GM13977 (cell line): ENCODE results near the gene CAPZA1.

Source experiments
- DNase-seq: peaks from one replicate; pipeline ENCODE4 v3.0.0; 2012; ENCODE audit warnings: low spot score
- CTCF ChIP-seq: IDR thresholded peaks from 2 replicates; pipeline ENCODE4 v1.5.1; 2012; ENCODE audit warnings: mild to moderate bottlenecking, control low read depth; ENCODE audit not compliant: insufficient read depth; ENCODE audit errors: extremely low read depth, missing control alignments
- in situ Hi-C: fragments of 300-500 bp; cut with MboI; formaldehyde crosslinking; loops from one replicate; pipeline ENCODE4 v1.12.0; 2022; ENCODE audit warnings: low sequenced_read_pairs, low pct_unique_long_range_greater_than_20kb, mixed read lengths, inconsistent platforms; ENCODE audit not compliant: unreplicated experiment

The CAPZA1 gene

GRCh38 chr1:112697781-112698201 lies 78.2 kb downstream of the CAPZA1 start:
- no peak for TF ChIP-seq CTCF
- in situ Hi-C loops: no loop called here
- DNase-seq: no peak

GRCh38 chr1:112698366-112699310 lies 79.0 kb downstream of the CAPZA1 start:
- in situ Hi-C loops: no loop called here
- DNase-seq: no peak
- no peak for TF ChIP-seq CTCF

GRCh38 chr1:112699425-112700144 lies 80.0 kb downstream of the CAPZA1 start:
- in situ Hi-C loops: loop anchor here (10.0 kb wide), 1 partner anchor 305 kb away; the partner anchor contains the start of gene CTTNBP2NL
- TF ChIP-seq CTCF: no peak
- no peak for DNase-seq

GRCh38 chr1:112700290-112701226 lies 80.9 kb downstream of the CAPZA1 start:
- DNase-seq: peak; percentile 79
- no peak for TF ChIP-seq CTCF
- in situ Hi-C loops: loop anchor here (10.0 kb wide), 1 partner anchor 306 kb away; the partner anchor contains the start of gene CTTNBP2NL

- no peak for DNase-seq
- no peak for TF ChIP-seq CTCF
- in situ Hi-C loops: loop anchor here (10.0 kb wide), 1 partner anchor 307 kb away; the partner anchor contains the start of gene CTTNBP2NL
These were observed 81.8 kb downstream of the CAPZA1 start for GRCh38 chr1:112701227-112702066.
